ENCODE data around the gene DPP6. TPM values are rescaled to one million over a fixed set of nuclear protein-coding genes. Genes with fewer than 3 reads are reported as not detected.

DPP6 gene
- total RNA-seq, 4 donors from 2014 or later: 13.4 to 33.2 (median 26.8) TPM

DNA sequence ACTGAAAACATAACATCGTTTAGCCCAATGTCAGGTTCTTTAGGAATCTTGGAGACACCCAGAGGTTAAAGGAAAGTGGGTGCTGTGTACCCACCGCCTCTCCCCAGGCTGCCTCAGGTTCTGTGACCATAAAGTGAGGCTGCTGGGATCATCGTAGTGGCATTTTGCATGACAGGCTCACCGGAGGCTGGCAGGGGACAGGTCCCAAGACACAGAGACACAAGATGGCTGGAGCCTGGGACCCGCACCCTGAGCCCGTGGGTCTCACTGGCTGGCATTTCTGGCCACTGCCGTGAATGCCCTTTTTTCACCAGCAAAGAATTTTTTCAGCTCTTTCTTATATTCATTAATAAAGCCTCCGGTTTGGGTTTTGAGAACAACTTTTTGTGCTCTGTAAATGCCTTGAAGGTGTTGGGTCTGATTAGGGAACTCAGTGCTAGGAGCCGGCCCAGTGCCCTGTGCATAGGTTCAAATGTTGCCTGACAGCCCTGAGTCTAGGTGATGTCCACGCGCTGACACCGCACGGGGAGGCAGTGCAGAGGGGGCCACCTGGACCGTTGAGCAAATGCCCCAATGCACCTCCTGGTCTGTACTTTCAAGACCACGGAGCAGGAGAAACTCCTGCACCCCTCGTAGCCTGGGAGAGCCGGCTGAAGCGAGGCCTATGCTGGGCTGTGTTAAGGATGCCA lies 820.8 kb downstream of the DPP6 start:
- no peak for TF ChIP-seq POLR2AphosphoS5 (IDR thresholded peaks at IDR 0.05)
- TF ChIP-seq, protein P1, sequence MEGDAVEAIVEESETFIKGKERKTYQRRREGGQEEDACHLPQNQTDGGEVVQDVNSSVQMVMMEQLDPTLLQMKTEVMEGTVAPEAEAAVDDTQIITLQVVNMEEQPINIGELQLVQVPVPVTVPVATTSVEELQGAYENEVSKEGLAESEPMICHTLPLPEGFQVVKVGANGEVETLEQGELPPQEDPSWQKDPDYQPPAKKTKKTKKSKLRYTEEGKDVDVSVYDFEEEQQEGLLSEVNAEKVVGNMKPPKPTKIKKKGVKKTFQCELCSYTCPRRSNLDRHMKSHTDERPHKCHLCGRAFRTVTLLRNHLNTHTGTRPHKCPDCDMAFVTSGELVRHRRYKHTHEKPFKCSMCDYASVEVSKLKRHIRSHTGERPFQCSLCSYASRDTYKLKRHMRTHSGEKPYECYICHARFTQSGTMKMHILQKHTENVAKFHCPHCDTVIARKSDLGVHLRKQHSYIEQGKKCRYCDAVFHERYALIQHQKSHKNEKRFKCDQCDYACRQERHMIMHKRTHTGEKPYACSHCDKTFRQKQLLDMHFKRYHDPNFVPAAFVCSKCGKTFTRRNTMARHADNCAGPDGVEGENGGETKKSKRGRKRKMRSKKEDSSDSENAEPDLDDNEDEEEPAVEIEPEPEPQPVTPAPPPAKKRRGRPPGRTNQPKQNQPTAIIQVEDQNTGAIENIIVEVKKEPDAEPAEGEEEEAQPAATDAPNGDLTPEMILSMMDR (IDR thresholded peaks at IDR 0.05): no peak
- TF ChIP-seq EP300 (IDR thresholded peaks at IDR 0.05): no peak
- no peak for TF ChIP-seq POLR2A (IDR thresholded peaks at IDR 0.05; ENCODE audit: low read depth)
- Histone ChIP-seq H3K27me3 (no peaks in the 10 kb centered on the region), H3K4me1 (no peaks in the 10 kb centered on the region), H3K27ac (replicated peaks in 1 of 4) (no peak overlapping the region), H3K4me3 (no peak overlapping the region), H3K36me3 (no peaks in the 10 kb centered on the region), H3K9me3 (no peaks in the 10 kb centered on the region)
- intact Hi-C loops (cut with DNase I): no loop called here
- no peak for DNase-seq (ENCODE audit: extremely low spot score)
- WGBS: 74% methylated on average over 17 of the region's 18 CpGs

DNA sequence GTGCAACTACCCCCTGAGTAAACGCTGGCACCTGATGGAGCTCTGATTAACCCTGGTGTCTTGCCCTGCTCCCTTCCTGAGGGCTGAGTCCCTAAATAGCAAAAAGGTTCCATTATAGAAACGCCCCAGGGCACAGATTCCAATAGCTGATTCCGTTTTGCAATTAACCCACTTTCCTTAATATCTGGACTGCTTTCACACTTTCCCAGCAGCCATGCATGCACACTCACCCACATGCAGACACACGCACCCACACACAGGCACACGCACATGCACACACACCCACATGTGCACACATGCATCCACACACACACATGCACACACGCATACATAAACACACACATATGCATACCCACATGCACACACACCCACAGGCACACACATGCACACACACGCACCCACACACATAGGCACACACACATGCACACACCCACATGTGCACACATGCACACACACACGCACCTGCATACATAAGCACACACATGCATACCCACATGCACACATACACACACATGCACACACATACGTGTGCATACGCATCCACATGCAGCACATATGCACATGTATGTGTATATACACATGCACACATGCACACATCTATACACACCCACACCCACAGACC lies 821.4 kb downstream of the DPP6 start:
- H3K27me3 ChIP-seq: no peaks in the 10 kb centered on the region
- H3K27ac ChIP-seq (replicated peaks in 1 of 4): no peak overlapping the region
- no peaks in the 10 kb centered on the region for H3K36me3 ChIP-seq
- TF ChIP-seq, protein P1 (IDR thresholded peaks at IDR 0.05): no peak
- TF ChIP-seq POLR2A (IDR thresholded peaks at IDR 0.05; ENCODE audit: low read depth) (no peak), POLR2AphosphoS5 (IDR thresholded peaks at IDR 0.05) (no peak), EP300 (IDR thresholded peaks at IDR 0.05) (no peak)
- no peaks in the 10 kb centered on the region for H3K4me1 ChIP-seq
- WGBS: 68% methylated on average over 10 of the region's 10 CpGs
- DNase-seq (ENCODE audit: extremely low spot score): no peak
- intact Hi-C loops (cut with DNase I): no loop called here
- no peaks in the 10 kb centered on the region for H3K9me3 ChIP-seq
- no peak overlapping the region for H3K4me3 ChIP-seq

DNA sequence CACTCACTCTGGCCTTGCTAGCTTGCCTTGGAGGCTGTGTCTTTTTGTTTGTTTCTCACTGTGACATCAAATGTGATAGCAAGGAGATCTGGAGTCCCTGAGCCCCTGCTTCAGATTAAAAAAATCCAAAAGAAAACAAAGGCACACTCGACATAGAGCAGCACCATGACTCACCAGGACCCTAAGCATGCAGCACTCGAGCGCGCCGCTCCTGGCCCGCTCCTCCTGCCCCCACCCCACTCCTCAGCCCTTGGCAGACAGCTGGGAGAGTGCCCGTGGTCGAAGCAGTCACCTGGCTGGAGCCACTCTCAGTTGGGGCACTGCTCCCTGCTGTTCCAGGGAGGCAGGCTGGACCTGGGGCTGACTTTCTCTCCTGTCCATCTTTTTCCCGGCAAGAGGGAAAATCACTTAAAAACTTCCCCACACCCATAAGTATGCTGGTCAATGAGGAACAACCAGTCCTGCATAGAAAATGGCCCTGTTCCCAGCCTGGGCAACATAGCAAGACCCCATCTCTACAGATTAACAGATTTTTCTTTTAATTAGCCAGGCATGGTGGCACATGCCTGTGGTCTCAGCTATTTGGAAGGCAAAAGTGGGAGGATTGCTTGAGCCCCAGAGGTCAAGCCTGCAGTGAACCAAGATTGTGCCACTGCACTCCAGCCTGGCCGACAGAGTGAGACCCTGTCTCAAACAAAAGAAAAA lies 822.4 kb downstream of the DPP6 start:
- 39% methylated on average over 10 of the region's 10 CpGs for WGBS
- intact Hi-C loops (cut with DNase I): no loop called here
- no peak overlapping the region for H3K4me3 ChIP-seq
- H3K27me3 ChIP-seq: no peaks in the 10 kb centered on the region
- H3K36me3 ChIP-seq: no peaks in the 10 kb centered on the region
- no peaks in the 10 kb centered on the region for H3K9me3 ChIP-seq
- H3K27ac ChIP-seq (replicated peaks in 1 of 4): no peak overlapping the region
- H3K4me1 ChIP-seq: no peaks in the 10 kb centered on the region
- no peak for DNase-seq (ENCODE audit: extremely low spot score)
- no peak for TF ChIP-seq POLR2A (IDR thresholded peaks at IDR 0.05; ENCODE audit: low read depth)
- no peak for TF ChIP-seq POLR2AphosphoS5 (IDR thresholded peaks at IDR 0.05)
- TF ChIP-seq EP300 (IDR thresholded peaks at IDR 0.05): no peak
- TF ChIP-seq, protein P1 (IDR thresholded peaks at IDR 0.05): no peak

GRCh38 chr7:154875297-154875696 lies 823.1 kb downstream of the DPP6 start:
- intact Hi-C loops (cut with DNase I): no loop called here
- Histone ChIP-seq H3K4me3 (no peak overlapping the region), H3K36me3 (no peaks in the 10 kb centered on the region), H3K9me3 (no peaks in the 10 kb centered on the region), H3K4me1 (no peaks in the 10 kb centered on the region), H3K27me3 (no peaks in the 10 kb centered on the region), H3K27ac (replicated peaks in 1 of 4) (no peak overlapping the region)
- DNase-seq (ENCODE audit: extremely low spot score): no peak
- WGBS: 93% methylated on average over 13 of the region's 13 CpGs
- TF ChIP-seq POLR2A (IDR thresholded peaks at IDR 0.05; ENCODE audit: low read depth) (no peak), EP300 (IDR thresholded peaks at IDR 0.05) (no peak), POLR2AphosphoS5 (IDR thresholded peaks at IDR 0.05) (no peak)
- TF ChIP-seq, protein P1 (IDR thresholded peaks at IDR 0.05): no peak
